ENCODE data around the gene CHPF2. TPM values are rescaled to one million over a fixed set of nuclear protein-coding genes. Genes with fewer than 3 reads are reported as not detected.

CHPF2 gene
- total and polyA plus RNA-seq, 3 donors from 2014 or later = 22.6 to 70.5 (median 66.5) TPM

DNA sequence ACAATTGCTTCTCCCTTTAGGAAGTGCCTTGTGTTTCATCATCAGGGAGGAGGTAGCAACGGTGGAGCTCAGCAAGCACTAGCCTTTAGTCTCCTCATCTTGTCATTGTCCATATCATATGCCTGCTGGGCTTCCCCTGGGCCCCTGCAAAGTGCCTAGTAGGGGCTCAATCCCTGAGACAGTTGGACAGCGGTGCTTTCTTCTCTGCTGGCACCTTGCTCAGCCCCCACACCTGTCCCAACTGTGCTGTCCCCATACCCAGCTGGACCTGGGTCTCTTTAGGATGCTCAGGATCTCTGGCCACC lies 10.7 kb downstream of the CHPF2 start:
- intact Hi-C loops (cut with DNase I; ENCODE audit: low total_unique reads) = no loop called here
- WGBS, 2 donors = 60 to 62% methylated on average over 2 of the region's 2 CpGs
- no peak for TF ChIP-seq POLR2A (IDR thresholded peaks at IDR 0.05)
- no peak for TF ChIP-seq CTCF (IDR thresholded peaks at IDR 0.05)
- H3K9me3 ChIP-seq = no peaks in the 10 kb centered on the region
- no peak for DNase-seq
- no peak overlapping the region for H3K27ac ChIP-seq
- H3K36me3 ChIP-seq (ENCODE audit: low read depth, missing control alignments) = no peaks in the 10 kb centered on the region
- H3K4me1 ChIP-seq = peaks cover 28% of the 10 kb centered on the region
- no peaks in the 10 kb centered on the region for H3K27me3 ChIP-seq
- H3K4me3 ChIP-seq = no peak overlapping the region

DNA sequence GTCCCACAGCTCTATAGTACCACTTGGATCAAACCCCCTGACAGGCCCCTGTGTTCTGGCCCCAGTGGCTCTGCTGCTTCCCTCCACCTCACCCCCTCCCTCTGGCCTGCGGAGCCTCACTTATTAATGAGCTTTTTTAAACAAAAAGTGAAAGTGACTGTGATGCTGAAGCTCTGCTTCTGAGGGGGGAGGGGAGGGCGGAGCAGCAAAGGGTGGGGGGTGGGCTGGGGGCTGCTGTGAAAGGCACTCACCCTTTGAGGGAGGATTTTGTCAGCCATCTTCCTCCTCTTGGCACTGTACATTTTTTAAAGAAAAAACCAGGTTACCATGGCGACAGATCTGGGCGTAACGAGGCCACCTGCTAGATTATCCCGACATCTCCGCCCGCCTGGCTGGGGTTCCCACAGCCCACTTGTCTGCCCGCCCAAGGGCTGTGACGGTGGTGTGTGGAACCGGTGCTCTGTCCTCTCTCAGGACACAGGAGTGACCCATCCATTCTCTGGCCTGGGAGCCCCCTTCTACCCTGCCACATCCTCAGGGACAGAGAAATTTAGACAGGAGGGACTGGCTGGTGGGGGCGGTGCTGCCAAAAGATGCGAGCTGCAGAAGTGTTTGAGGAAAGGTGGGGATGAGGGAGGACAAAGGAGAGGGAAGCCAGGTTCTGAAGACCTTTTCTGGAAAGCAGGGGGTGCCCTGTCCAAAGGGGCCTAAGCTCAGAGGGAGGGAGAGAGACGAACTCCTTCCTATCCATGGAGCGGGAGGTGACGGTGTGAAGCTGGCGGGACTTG lies 11.3 kb downstream of the CHPF2 start:
- DNase-seq = no peak
- Histone ChIP-seq H3K9me3 (no peaks in the 10 kb centered on the region), H3K4me1 (peaks cover 28% of the 10 kb centered on the region), H3K27ac (no peak overlapping the region), H3K36me3 (ENCODE audit: low read depth, missing control alignments) (no peaks in the 10 kb centered on the region), H3K27me3 (no peaks in the 10 kb centered on the region), H3K4me3 (no peak overlapping the region)
- intact Hi-C loops (cut with DNase I; ENCODE audit: low total_unique reads) = no loop called here
- 54 to 69% methylated on average over 17 of the region's 17 CpGs for WGBS, 2 donors
- TF ChIP-seq POLR2A (IDR thresholded peaks at IDR 0.05) = no peak
- no peak for TF ChIP-seq CTCF (IDR thresholded peaks at IDR 0.05)

DNA sequence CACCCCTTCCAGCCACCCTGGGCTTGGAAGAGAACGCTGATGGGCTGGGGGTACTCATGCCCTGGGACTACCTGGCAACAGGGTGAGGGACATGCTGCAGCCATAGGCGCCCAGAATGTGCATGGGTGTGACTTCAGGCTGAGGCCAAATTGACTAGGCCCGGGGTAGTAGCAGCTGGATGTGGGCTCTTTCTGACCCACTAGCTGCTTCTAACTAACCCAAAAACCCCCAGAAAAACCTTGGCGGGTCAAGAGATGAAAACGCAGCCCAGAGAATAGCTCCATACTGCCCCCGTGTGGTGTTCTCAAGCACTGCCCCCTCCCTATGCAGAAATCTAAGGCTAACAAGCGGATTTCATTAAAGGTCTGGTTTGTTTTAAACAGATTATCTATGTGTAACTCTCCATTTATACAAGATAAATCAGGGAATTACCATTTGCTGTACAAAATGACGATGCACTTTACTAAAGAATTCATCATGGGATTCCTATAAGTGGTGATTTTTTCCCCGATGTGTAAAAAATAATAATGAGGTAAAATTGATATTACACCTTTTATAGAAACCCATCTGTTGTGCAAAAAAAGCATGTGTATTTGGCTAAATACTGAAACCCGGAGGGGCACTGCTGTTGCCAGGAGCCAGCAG lies 12.0 kb downstream of the CHPF2 start:
- Histone ChIP-seq H3K4me3 (no peak overlapping the region), H3K27me3 (no peaks in the 10 kb centered on the region), H3K27ac (no peak overlapping the region), H3K4me1 (peaks cover 29% of the 10 kb centered on the region), H3K36me3 (ENCODE audit: low read depth, missing control alignments) (no peaks in the 10 kb centered on the region), H3K9me3 (no peaks in the 10 kb centered on the region)
- TF ChIP-seq CTCF (IDR thresholded peaks at IDR 0.05) (peak; percentile 72 to 90 (median 80)), POLR2A (IDR thresholded peaks at IDR 0.05) (no peak)
- intact Hi-C loops (cut with DNase I; ENCODE audit: low total_unique reads) = no loop called here
- DNase-seq = peak; percentile 68
- WGBS, 2 donors = 29 to 30% methylated on average over 10 of the region's 10 CpGs

- intact Hi-C loops (cut with DNase I; ENCODE audit: low total_unique reads) = no loop called here
- TF ChIP-seq POLR2A (IDR thresholded peaks at IDR 0.05) = no peak
- TF ChIP-seq CTCF (IDR thresholded peaks at IDR 0.05) = no peak
- peak overlapping the region; percentile 24 to 25 for H3K4me3 ChIP-seq
- H3K36me3 ChIP-seq (ENCODE audit: low read depth, missing control alignments) = no peaks in the 10 kb centered on the region
- no peak for DNase-seq
- no peaks in the 10 kb centered on the region for H3K9me3 ChIP-seq
- H3K27me3 ChIP-seq = no peaks in the 10 kb centered on the region
- H3K4me1 ChIP-seq = peaks cover 34% of the 10 kb centered on the region
- WGBS, 2 donors = 13 to 21% methylated on average over 12 to 15 of the region's 15 CpGs
- H3K27ac ChIP-seq = peak overlapping the region in 1 of 2 donors; percentile 36
Measured at GRCh38 chr7:151244841-151245346, 12.6 kb downstream of the CHPF2 start.

All from testis (tissue), 3 donors.